Measurements from ENCODE around the gene ZNF599.

The ZNF599 gene

GRCh38 chr19:34767951-34768350 lies 5.1 kb downstream of the ZNF599 start:
- H4K8ac ChIP-seq (ENCODE audit: low read depth, low read length), result no peak overlapping the region

DNA sequence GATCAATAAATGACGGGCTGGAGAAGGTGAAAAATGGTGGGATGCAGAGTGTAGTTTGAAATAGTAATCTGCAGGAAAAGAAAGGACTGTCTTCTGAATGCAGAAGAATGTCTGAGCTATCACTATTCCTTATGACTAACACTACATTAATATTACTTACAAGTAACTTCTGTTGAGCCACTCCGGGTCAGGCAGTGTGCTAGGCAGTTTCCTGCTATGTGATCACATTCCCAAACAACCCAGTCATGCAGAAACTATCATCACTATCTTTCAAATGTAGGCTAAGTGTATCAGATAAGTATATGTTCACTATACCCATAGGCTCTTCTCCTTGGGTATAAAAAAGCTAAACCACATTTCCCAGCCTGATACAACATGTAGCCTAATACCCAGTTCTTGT lies 6.6 kb downstream of the ZNF599 start:
- WGBS (ENCODE audit: extremely low coverage, insufficient coverage, insufficient read length), result no CpG with 5 or more reads among the region's 2 CpGs
- Histone ChIP-seq H3K4me3 (ENCODE audit: low read depth, low read length) (no peak overlapping the region), H2AK5ac (ENCODE audit: low read length) (no peak overlapping the region), H3K79me2 (ENCODE audit: control insufficient read depth, insufficient read depth, low read length, poor library complexity) (no peaks in the 10 kb centered on the region), H3K18ac (ENCODE audit: low read length) (no peak overlapping the region), H3K79me1 (ENCODE audit: low read length) (no peaks in the 10 kb centered on the region), H3K4me2 (ENCODE audit: low read length) (no peak overlapping the region), H3K14ac (ENCODE audit: low read length) (no peak overlapping the region), H3K4ac (ENCODE audit: low read depth, low read length) (no peak overlapping the region), H2BK12ac (ENCODE audit: low read length) (no peak overlapping the region), H4K8ac (ENCODE audit: low read depth, low read length) (no peak overlapping the region), H3K27ac (ENCODE audit: low read depth, low read length) (no peak overlapping the region), H3K23ac (ENCODE audit: low read length) (no peak overlapping the region), H2BK120ac (ENCODE audit: insufficient read depth, low read length, poor library complexity) (no peak overlapping the region), H4K91ac (ENCODE audit: low read depth, low read length) (no peak overlapping the region), H3K4me1 (ENCODE audit: control insufficient read depth in 1 of 2, insufficient read depth in 2 of 2, low read length in 2 of 2) (no peaks in the 10 kb centered on the region), H2BK5ac (ENCODE audit: low read depth, low read length, poor library complexity) (no peak overlapping the region), H3K27me3 (ENCODE audit: insufficient read depth, low read length) (no peaks in the 10 kb centered on the region), H4K12ac (ENCODE audit: low read depth, low read length) (no peak overlapping the region), H3K9ac (ENCODE audit: low read length) (no peak overlapping the region), H2AFZ (ENCODE audit: insufficient read depth, low read length, poor library complexity) (no peak overlapping the region), H3K9me3 (ENCODE audit: insufficient read depth, low read depth, low read length) (peaks cover 18% of the 10 kb centered on the region), H3K36me3 (ENCODE audit: control insufficient read depth in 1 of 2, insufficient read depth in 2 of 2, low read length in 2 of 2) (peaks cover 14 to 31% of the 10 kb centered on the region in 2 experiments)
- peak; percentile 54 to 57 for DNase-seq

More at GRCh38 chr19:34767951-34768350, 5.1 kb downstream of the ZNF599 start:
- Histone ChIP-seq H3K36me3 (ENCODE audit: control insufficient read depth in 1 of 2, insufficient read depth in 2 of 2, low read length in 2 of 2) (peaks cover 14 to 31% of the 10 kb centered on the region in 2 experiments), H4K12ac (ENCODE audit: low read depth, low read length) (no peak overlapping the region), H3K79me2 (ENCODE audit: control insufficient read depth, insufficient read depth, low read length, poor library complexity) (peaks cover 3% of the 10 kb centered on the region), H3K4ac (ENCODE audit: low read depth, low read length) (no peak overlapping the region), H3K27me3 (ENCODE audit: insufficient read depth, low read length) (no peaks in the 10 kb centered on the region), H3K23ac (ENCODE audit: low read length) (no peak overlapping the region), H2BK12ac (ENCODE audit: low read length) (no peak overlapping the region), H2BK120ac (ENCODE audit: insufficient read depth, low read length, poor library complexity) (no peak overlapping the region), H3K9ac (ENCODE audit: low read length) (no peak overlapping the region), H2AFZ (ENCODE audit: insufficient read depth, low read length, poor library complexity) (no peak overlapping the region), H3K4me2 (ENCODE audit: low read length) (no peak overlapping the region), H4K91ac (ENCODE audit: low read depth, low read length) (no peak overlapping the region), H3K79me1 (ENCODE audit: low read length) (no peaks in the 10 kb centered on the region), H2AK5ac (ENCODE audit: low read length) (no peak overlapping the region), H3K18ac (ENCODE audit: low read length) (no peak overlapping the region), H3K27ac (ENCODE audit: low read depth, low read length) (no peak overlapping the region), H2BK5ac (ENCODE audit: low read depth, low read length, poor library complexity) (no peak overlapping the region), H3K4me3 (ENCODE audit: low read depth, low read length) (no peak overlapping the region), H3K14ac (ENCODE audit: low read length) (no peak overlapping the region), H3K4me1 (ENCODE audit: control insufficient read depth in 1 of 2, insufficient read depth in 2 of 2, low read length in 2 of 2) (peaks cover 5 to 7% of the 10 kb centered on the region in 2 experiments), H3K9me3 (ENCODE audit: insufficient read depth, low read depth, low read length) (peaks cover 20% of the 10 kb centered on the region)
- no CpG with 5 or more reads among the region's 3 CpGs for WGBS (ENCODE audit: extremely low coverage, insufficient coverage, insufficient read length)
- DNase-seq, result no peak

DNA sequence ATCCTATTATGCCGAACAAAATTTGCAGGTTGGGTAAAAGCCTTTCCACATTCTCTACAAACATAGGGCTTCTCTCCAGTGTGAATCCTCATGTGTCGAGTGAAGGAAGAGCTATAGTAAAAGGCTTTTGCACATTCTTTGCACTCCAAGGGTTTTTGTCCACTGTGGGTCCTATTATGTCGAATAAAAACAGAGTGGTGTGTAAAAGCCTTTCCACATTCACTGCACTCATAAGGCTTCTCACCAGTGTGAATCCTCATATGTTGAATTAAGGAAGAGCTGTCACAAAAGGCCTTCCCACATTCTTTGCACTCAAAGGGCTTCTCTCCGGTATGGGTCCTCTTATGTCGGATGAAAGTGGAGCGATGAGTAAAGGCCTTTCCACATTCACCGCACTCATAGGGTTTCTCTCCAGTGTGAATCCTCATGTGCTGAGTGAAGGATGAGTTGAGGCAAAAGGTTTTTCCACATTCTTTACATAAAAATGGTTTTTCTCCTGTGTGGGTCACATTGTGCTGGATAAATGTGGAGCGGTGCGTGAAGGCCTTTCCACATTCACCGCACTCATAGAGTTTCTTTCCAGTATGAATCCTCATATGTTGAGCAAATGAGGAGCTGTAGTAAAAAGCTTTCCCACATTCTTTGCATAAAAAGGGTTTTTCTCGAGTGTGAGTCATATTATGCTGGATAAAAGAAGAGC lies 13.6 kb downstream of the ZNF599 start:
- no peak overlapping the region for H3K23ac ChIP-seq (ENCODE audit: low read length)
- H3K79me1 ChIP-seq (ENCODE audit: low read length), result no peaks in the 10 kb centered on the region
- H4K12ac ChIP-seq (ENCODE audit: low read depth, low read length), result no peak overlapping the region
- H2BK5ac ChIP-seq (ENCODE audit: low read depth, low read length, poor library complexity), result no peak overlapping the region
- no peak overlapping the region for H3K14ac ChIP-seq (ENCODE audit: low read length)
- H3K4me1 ChIP-seq (ENCODE audit: control insufficient read depth in 1 of 2, insufficient read depth in 2 of 2, low read length in 2 of 2), result no peaks in the 10 kb centered on the region
- no peak overlapping the region for H2BK120ac ChIP-seq (ENCODE audit: insufficient read depth, low read length, poor library complexity)
- no peak overlapping the region for H3K9ac ChIP-seq (ENCODE audit: low read length)
- no peaks in the 10 kb centered on the region for H3K27me3 ChIP-seq (ENCODE audit: insufficient read depth, low read length)
- no peak overlapping the region for H3K4ac ChIP-seq (ENCODE audit: low read depth, low read length)
- H2AK5ac ChIP-seq (ENCODE audit: low read length), result no peak overlapping the region
- no peak overlapping the region for H2AFZ ChIP-seq (ENCODE audit: insufficient read depth, low read length, poor library complexity)
- H3K4me2 ChIP-seq (ENCODE audit: low read length), result no peak overlapping the region
- no peak overlapping the region for H2BK12ac ChIP-seq (ENCODE audit: low read length)
- H4K8ac ChIP-seq (ENCODE audit: low read depth, low read length), result no peak overlapping the region
- H3K18ac ChIP-seq (ENCODE audit: low read length), result no peak overlapping the region
- H3K79me2 ChIP-seq (ENCODE audit: control insufficient read depth, insufficient read depth, low read length, poor library complexity), result no peaks in the 10 kb centered on the region
- H3K9me3 ChIP-seq (ENCODE audit: insufficient read depth, low read depth, low read length), result peaks cover 19% of the 10 kb centered on the region
- H4K91ac ChIP-seq (ENCODE audit: low read depth, low read length), result no peak overlapping the region
- H3K4me3 ChIP-seq (ENCODE audit: low read depth, low read length), result no peak overlapping the region
- H3K36me3 ChIP-seq (ENCODE audit: control insufficient read depth in 1 of 2, insufficient read depth in 2 of 2, low read length in 2 of 2), result peaks cover 3 to 9% of the 10 kb centered on the region in 2 experiments
- no CpG with 5 or more reads among the region's 11 CpGs for WGBS (ENCODE audit: extremely low coverage, insufficient coverage, insufficient read length)
- no peak overlapping the region for H3K27ac ChIP-seq (ENCODE audit: low read depth, low read length)
- DNase-seq, result no peak

GRCh38 chr19:34757441-34757840 lies 15.6 kb downstream of the ZNF599 start:
- H3K23ac ChIP-seq (ENCODE audit: low read length), result no peak overlapping the region
- no peaks in the 10 kb centered on the region for H3K79me1 ChIP-seq (ENCODE audit: low read length)
- no peak overlapping the region for H3K18ac ChIP-seq (ENCODE audit: low read length)
- WGBS (ENCODE audit: extremely low coverage, insufficient coverage, insufficient read length), result no CpG with 5 or more reads among the region's 4 CpGs
- H3K27ac ChIP-seq (ENCODE audit: low read depth, low read length), result no peak overlapping the region
- H4K12ac ChIP-seq (ENCODE audit: low read depth, low read length), result no peak overlapping the region
- no peak overlapping the region for H2BK120ac ChIP-seq (ENCODE audit: insufficient read depth, low read length, poor library complexity)
- no peak overlapping the region for H4K8ac ChIP-seq (ENCODE audit: low read depth, low read length)
- no peak for DNase-seq
- H3K4ac ChIP-seq (ENCODE audit: low read depth, low read length), result no peak overlapping the region
- no peaks in the 10 kb centered on the region for H3K27me3 ChIP-seq (ENCODE audit: insufficient read depth, low read length)
- H2BK5ac ChIP-seq (ENCODE audit: low read depth, low read length, poor library complexity), result no peak overlapping the region
- peaks cover 20% of the 10 kb centered on the region for H3K9me3 ChIP-seq (ENCODE audit: insufficient read depth, low read depth, low read length)
- no peak overlapping the region for H2BK12ac ChIP-seq (ENCODE audit: low read length)
- no peak overlapping the region for H3K9ac ChIP-seq (ENCODE audit: low read length)
- no peak overlapping the region for H3K4me2 ChIP-seq (ENCODE audit: low read length)
- no peaks in the 10 kb centered on the region for H3K79me2 ChIP-seq (ENCODE audit: control insufficient read depth, insufficient read depth, low read length, poor library complexity)
- H3K4me1 ChIP-seq (ENCODE audit: control insufficient read depth in 1 of 2, insufficient read depth in 2 of 2, low read length in 2 of 2), result no peaks in the 10 kb centered on the region
- no peak overlapping the region for H3K4me3 ChIP-seq (ENCODE audit: low read depth, low read length)
- no peak overlapping the region for H2AK5ac ChIP-seq (ENCODE audit: low read length)
- H4K91ac ChIP-seq (ENCODE audit: low read depth, low read length), result no peak overlapping the region
- no peak overlapping the region for H3K14ac ChIP-seq (ENCODE audit: low read length)
- H3K36me3 ChIP-seq (ENCODE audit: control insufficient read depth in 1 of 2, insufficient read depth in 2 of 2, low read length in 2 of 2), result peaks cover 0 to 7% of the 10 kb centered on the region in 2 experiments
- H2AFZ ChIP-seq (ENCODE audit: insufficient read depth, low read length, poor library complexity), result no peak overlapping the region
